Activated CD4-positive, CD25-positive, alpha-beta regulatory T cell treated with anti-CD3 and anti-CD28 coated beads, Interleukin-2, amount 50 U/mL, for 72 hours (primary cell): Measurements from ENCODE around the gene GIN1.
"Not testable (repeated sequence)": the region's sequence is repeated elsewhere in the genome, so short reads cannot be mapped to it uniquely, and the experiment has no call there.

Experiments
- DNase-seq: peaks from one replicate; pipeline ENCODE4 v3.0.0; 2021

The GIN1 gene

GRCh38 chr5:103119765-103120606 lies at the start of gene GIN1, which contains the start of gene PPIP5K2:
TSS of gene GIN1 (minus strand) at chr5:103120138. CDS start at chr5:103108707, 11,431 bp downstream.
TSS of gene PPIP5K2 (plus strand) at chr5:103120301. CDS start at chr5:103129590, 9,289 bp downstream.
- DNase-seq = peak; percentile 92

GRCh38 chr5:103166706-103167105 lies 46.8 kb upstream of the GIN1 start:
- no peak for DNase-seq

GRCh38 chr5:103151156-103151555 lies 31.2 kb upstream of the GIN1 start:
- DNase-seq = no peak

GRCh38 chr5:103148213-103148612 lies 28.3 kb upstream of the GIN1 start:
- DNase-seq = no peak

GRCh38 chr5:103145196-103145595 lies 25.3 kb upstream of the GIN1 start:
- DNase-seq = no peak

GRCh38 chr5:103142132-103142531 lies 22.2 kb upstream of the GIN1 start:
- not testable (repeated sequence) for DNase-seq

- DNase-seq = peak; percentile 73
Measured at GRCh38 chr5:103139264-103139865, 19.4 kb upstream of the GIN1 start.

- DNase-seq = no peak
Measured at GRCh38 chr5:103138202-103138690, 18.3 kb upstream of the GIN1 start.

- no peak for DNase-seq
Measured at GRCh38 chr5:103135461-103135860, 15.5 kb upstream of the GIN1 start.

- no peak for DNase-seq
Measured at GRCh38 chr5:103133231-103133630, 13.3 kb upstream of the GIN1 start.

- no peak for DNase-seq
Measured at GRCh38 chr5:103132684-103133083, 12.7 kb upstream of the GIN1 start.

GRCh38 chr5:103128202-103128601 lies 8.3 kb upstream of the GIN1 start:
- no peak for DNase-seq

- no peak for DNase-seq
Measured at GRCh38 chr5:103127292-103127817, 7.4 kb upstream of the GIN1 start.

GRCh38 chr5:103126557-103126956 lies 6.6 kb upstream of the GIN1 start:
- no peak for DNase-seq

- no peak for DNase-seq
Measured at GRCh38 chr5:103122242-103122641, 2.3 kb upstream of the GIN1 start.

GRCh38 chr5:103120607-103121200 lies 766 bp upstream of the GIN1 start:
- no peak for DNase-seq

GRCh38 chr5:103119070-103119764 lies 721 bp downstream of the GIN1 start:
- no peak for DNase-seq

GRCh38 chr5:103117471-103117991 lies 2.4 kb downstream of the GIN1 start:
- no peak for DNase-seq

- no peak for DNase-seq
Measured at GRCh38 chr5:103114440-103114839, 5.5 kb downstream of the GIN1 start.

- DNase-seq = no peak
Measured at GRCh38 chr5:103112910-103113309, 7.0 kb downstream of the GIN1 start.

GRCh38 chr5:103111468-103111867 lies 8.5 kb downstream of the GIN1 start:
- no peak for DNase-seq

- no peak for DNase-seq
Measured at GRCh38 chr5:103110403-103110802, 9.5 kb downstream of the GIN1 start.

- DNase-seq = no peak
Measured at GRCh38 chr5:103109277-103109676, 10.7 kb downstream of the GIN1 start.
